SK-N-SH (cell line): ENCODE data around the gene CENPP. TPM values are rescaled to one million over a fixed set of nuclear protein-coding genes. Genes with fewer than 3 reads are reported as not detected.

ENCODE experiments used
- CTCF ChIA-PET: fragments of 300-600, 350-600 bp; formaldehyde crosslinking; extraction: SDS; loops from one replicate; lab custom pipeline; 2021; lab: Yijun Ruan, JAX
- POLR2A ChIA-PET: fragments of 350-600 bp; sonication (Branson Sonifier 250); formaldehyde crosslinking; extraction: SDS; loops from one replicate; lab custom pipeline; 2020; ENCODE audit warnings: antibody characterized with exemption, inconsistent platforms; lab: Yijun Ruan, JAX
- DNase-seq: peaks from one replicate; pipeline ENCODE4 v3.0.0; 2012
- H2AFZ ChIP-seq: fragments of 200-600 bp; sonication (generic); 2 replicates; pipeline ENCODE4 v1.8.1; 2016; ENCODE audit warnings: antibody characterized with exemption, mild to moderate bottlenecking, low read depth
- H3F3A ChIP-seq: fragments of 200-600 bp; sonication (generic); replicated peaks from 2 replicates; pipeline ENCODE3; 2016; ENCODE audit warnings: antibody characterized with exemption, mild to moderate bottlenecking; ENCODE audit not compliant: insufficient read depth
- H3K27ac ChIP-seq, 2 experiments: fragments of 200-500 bp in 1 of 2; fragments of 200-600 bp in 1 of 2; sonication (Bioruptor generic) in 1 of 2; sonication (generic), shearing (Covaris generic) in 1 of 2; 2 replicates each; pipeline versions ENCODE4 v1.5.1 to v1.6.1; 2014 to 2016; ENCODE audit warnings: low read depth in 2 of 2, inconsistent platforms in 1 of 2, low read length in 1 of 2, mild to moderate bottlenecking in 1 of 2, mixed read lengths in 1 of 2
- H3K27me3 ChIP-seq: fragments of 200-600 bp; sonication (generic), shearing (Covaris generic); 2 replicates; pipeline ENCODE4 v1.6.1; 2016; ENCODE audit warnings: mixed run types; ENCODE audit not compliant: insufficient read depth
- H3K36me3 ChIP-seq, 2 experiments: fragments of 200-500 bp in 1 of 2; fragments of 200-600 bp in 1 of 2; sonication (Bioruptor generic) in 1 of 2; sonication (generic) in 1 of 2; replicated peaks in 1 of 2; 2 replicates each; pipeline versions ENCODE3 to v1.5.1; 2014 to 2016; ENCODE audit warnings: low read length in 1 of 2, mild to moderate bottlenecking in 1 of 2; ENCODE audit not compliant: insufficient read depth in 2 of 2, control insufficient read depth in 1 of 2
- H3K4me1 ChIP-seq, 2 experiments: fragments of 200-500 bp in 1 of 2; fragments of 200-600 bp in 1 of 2; sonication (Bioruptor generic) in 1 of 2; sonication (generic), shearing (Covaris generic) in 1 of 2; 2 replicates each; pipeline versions ENCODE4 v1.5.1 to v1.6.1; 2014 to 2016; ENCODE audit warnings: low read depth in 1 of 2, low read length in 1 of 2, mixed run types in 1 of 2; ENCODE audit not compliant: insufficient read depth in 2 of 2, control insufficient read depth in 1 of 2
- H3K4me2 ChIP-seq: fragments of 200-600 bp; sonication (generic), shearing (Covaris generic); 2 replicates; pipeline ENCODE4 v1.6.1; 2017; ENCODE audit warnings: mixed run types
- H3K4me3 ChIP-seq, 2 experiments: fragments of 200-500 bp in 1 of 2; fragments of 200-600 bp in 1 of 2; sonication (Bioruptor generic) in 1 of 2; sonication (generic), shearing (Covaris generic) in 1 of 2; 2 replicates each; pipeline versions ENCODE4 v1.5.1 to v1.8.1; 2014 to 2016; ENCODE audit warnings: low read depth in 2 of 2, inconsistent platforms in 1 of 2, low read length in 1 of 2, mild to moderate bottlenecking in 1 of 2, mixed read lengths in 1 of 2, moderate library complexity in 1 of 2
- H3K79me2 ChIP-seq: fragments of 200-600 bp; sonication (generic); 2 replicates; pipeline ENCODE4 v1.8.1; 2017; ENCODE audit warnings: mild to moderate bottlenecking; ENCODE audit not compliant: insufficient read depth
- H3K9ac ChIP-seq: fragments of 200-600 bp; sonication (generic); 2 replicates; pipeline ENCODE4 v1.6.1; 2017; ENCODE audit warnings: mixed run types
- H3K9me2 ChIP-seq: fragments of 200-600 bp; sonication (generic); 2 replicates; pipeline ENCODE4 v1.6.1; 2017; ENCODE audit warnings: mixed run types
- H3K9me3 ChIP-seq: fragments of 200-600 bp; sonication (generic); 2 replicates; pipeline ENCODE4 v1.6.1; 2017; ENCODE audit warnings: mixed run types, mild to moderate bottlenecking, moderate library complexity
- H4K20me1 ChIP-seq: fragments of 200-600 bp; sonication (generic); 2 replicates; pipeline ENCODE4 v1.6.1; 2017; ENCODE audit warnings: mild to moderate bottlenecking, mixed run types; ENCODE audit not compliant: insufficient read depth
- CHD2 ChIP-seq: fragments of 150-350 bp; IDR thresholded peaks from 2 replicates; pipeline ENCODE4 v1.6.1; 2018; ENCODE audit warnings: low read length; ENCODE audit not compliant: partially characterized antibody
- ELF1 ChIP-seq: IDR thresholded peaks from 2 replicates; pipeline ENCODE4 v1.4.0; 2012
- EP300 ChIP-seq, 2 experiments: IDR thresholded peaks; 2 replicates each; pipeline versions ENCODE4 v1.4.0 to v1.6.1; 2012; ENCODE audit warnings: borderline replicate concordance in 1 of 2, low read depth in 1 of 2, low read length in 1 of 2
- EZH2phosphoT487 ChIP-seq: fragments of 200-600 bp; sonication (generic); IDR thresholded peaks from 2 replicates; pipeline ENCODE4 v1.6.1; 2017; ENCODE audit warnings: low read depth, mixed run types, mild to moderate bottlenecking, antibody characterized with exemption, moderate library complexity, borderline replicate concordance
- MXI1 ChIP-seq: IDR thresholded peaks from 2 replicates; pipeline ENCODE4 v1.6.1; 2012; ENCODE audit warnings: mild to moderate bottlenecking, low read depth, low read length, improper control_type of control experiment
- POLR2AphosphoS5 ChIP-seq: IDR thresholded peaks from 2 replicates; pipeline ENCODE4 v1.6.1; 2012; ENCODE audit warnings: low read depth, low read length
- RAD21 ChIP-seq: IDR thresholded peaks from 2 replicates; pipeline ENCODE4 v1.6.1; 2012; ENCODE audit warnings: mild to moderate bottlenecking, low read length
- RFX5 ChIP-seq: IDR thresholded peaks from 2 replicates; pipeline ENCODE4 v1.6.1; 2012; ENCODE audit warnings: mild to moderate bottlenecking, improper control_type of control experiment, low read length
- SIN3A ChIP-seq: IDR thresholded peaks from 2 replicates; pipeline ENCODE4 v1.6.1; 2012; ENCODE audit warnings: low read depth, mild to moderate bottlenecking, low read length, moderate library complexity, borderline replicate concordance
- TAF1 ChIP-seq: IDR thresholded peaks from 2 replicates; pipeline ENCODE4 v1.6.1; 2012; ENCODE audit warnings: low read depth, mild to moderate bottlenecking, low read length, moderate library complexity, borderline replicate concordance
- YY1 ChIP-seq: IDR thresholded peaks from 2 replicates; pipeline ENCODE4 v1.4.0; 2012; ENCODE audit warnings: low read depth, mild to moderate bottlenecking
- WGBS: methylation state at CpG from one replicate; pipeline ENCODE4 v1.1.6; 2017; ENCODE audit warnings: low lambda C conversion rate; 5-methylcytosine and 5-hydroxymethylcytosine counted together
- polyA plus RNA-seq, 3 experiments: library from polyadenylated mRNA; depleted of rRNA; stranded (reverse); fragments of >200 nt; gene quantifications; 2 replicates each; pipeline ENCODE4 v1.2.3, GENCODE V29; 2012
- TF ChIP-seq, protein P1 (sequence below): IDR thresholded peaks from 2 replicates; pipeline ENCODE4 v1.4.0; 2012; ENCODE audit warnings: low read depth, borderline replicate concordance
- TF ChIP-seq, protein P2 (sequence below): fragments of 150-350 bp; IDR thresholded peaks from 2 replicates; pipeline ENCODE4 v1.6.1; 2016; ENCODE audit warnings: mild to moderate bottlenecking, low read depth, low read length
- TF ChIP-seq, protein P3 (sequence below): fragments of 200-600 bp; sonication (generic); IDR thresholded peaks from 2 replicates; pipeline ENCODE4 v1.6.1; 2017; ENCODE audit warnings: antibody characterized with exemption, mild to moderate bottlenecking, moderate library complexity
- TF ChIP-seq, protein P4 (sequence below): IDR thresholded peaks from 2 replicates; pipeline ENCODE4 v1.4.0; 2012; ENCODE audit warnings: low read depth

CENPP gene
- polyA plus RNA-seq, 1 of the 3 experiments (the other 2 are of a cell fraction) = 1.3 TPM

DNA sequence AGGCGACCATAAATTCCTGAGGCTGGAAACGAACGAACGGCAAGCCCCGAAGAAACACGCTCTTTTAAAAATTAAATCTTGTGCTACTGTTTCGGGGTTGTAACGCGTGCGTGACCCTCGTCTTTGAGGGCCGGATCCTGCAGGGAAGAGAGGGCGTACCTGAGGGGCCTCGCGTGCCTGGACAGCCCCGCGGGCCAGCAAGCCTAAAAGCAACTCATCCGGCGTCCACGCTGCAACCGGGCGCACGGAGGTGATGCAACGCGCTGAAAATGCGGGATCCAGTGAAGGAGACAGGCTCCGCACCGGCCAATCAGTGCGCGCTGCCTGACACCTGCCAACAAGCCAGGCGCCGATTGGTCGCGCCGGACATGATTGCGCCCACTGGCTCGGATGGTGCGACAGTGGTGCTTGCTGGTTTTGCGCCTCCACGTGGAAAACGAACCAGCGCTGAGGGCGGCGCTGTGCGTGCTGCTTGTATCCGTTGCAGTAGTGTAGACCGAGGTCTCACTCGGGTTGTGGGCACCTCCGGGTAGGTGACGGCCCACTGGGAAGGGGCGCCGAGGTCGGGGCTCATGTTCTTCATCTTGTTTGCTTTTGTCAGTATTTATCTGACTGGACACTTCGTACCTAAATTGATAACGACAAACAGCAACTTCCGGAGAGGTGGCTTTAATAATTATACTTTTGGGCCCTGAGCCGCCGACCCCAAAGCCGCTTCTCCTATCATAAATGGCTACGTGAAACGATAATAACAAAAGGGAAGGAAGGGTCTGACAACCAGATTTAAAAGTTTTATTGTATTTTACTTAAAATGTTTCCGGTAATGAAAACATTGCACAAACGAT lies 32.1 kb upstream of the CENPP start, which contains the start of gene IARS1:
Gene IARS1 (minus strand): TSS at position 246 of the 845 bp plus-strand sequence. CDS start 4,278 bp downstream, outside the sequence.
- H3K9me3 ChIP-seq = no peaks in the 10 kb centered on the region
- peak within 1 kb of the TSS; percentile 89 for H3K9ac ChIP-seq
- no peaks in the 10 kb centered on the region for H3K9me2 ChIP-seq
- under 1% methylated on average over 55 of the region's 63 CpGs for WGBS
- peak within 1 kb of the TSS; percentile 80 to 81 for H3K27ac ChIP-seq
- peaks cover 52% of the 10 kb centered on the region for H3K79me2 ChIP-seq
- TF ChIP-seq TAF1 (peak; percentile 80), EZH2phosphoT487 (no peak), EP300 (IDR thresholded peaks at IDR 0.05; ENCODE audit: borderline replicate concordance in 1 of 2, low read depth in 1 of 2, low read length in 1 of 2) (no peak; a peak in 1 of 4 replicates), RAD21 (0 out of 2 replicates have a peak, but pooled peaks have one; percentile 23), CHD2 (peak; percentile 92), SIN3A (peak; percentile 94), RFX5 (no peak), MXI1 (peak; percentile 100), ELF1 (peak; percentile 30; the same call in 1 of the 2 replicates), POLR2AphosphoS5 (peak; percentile 87), YY1 (no peak; the same call in none of the 2 replicates)
- TF ChIP-seq, protein P1, sequence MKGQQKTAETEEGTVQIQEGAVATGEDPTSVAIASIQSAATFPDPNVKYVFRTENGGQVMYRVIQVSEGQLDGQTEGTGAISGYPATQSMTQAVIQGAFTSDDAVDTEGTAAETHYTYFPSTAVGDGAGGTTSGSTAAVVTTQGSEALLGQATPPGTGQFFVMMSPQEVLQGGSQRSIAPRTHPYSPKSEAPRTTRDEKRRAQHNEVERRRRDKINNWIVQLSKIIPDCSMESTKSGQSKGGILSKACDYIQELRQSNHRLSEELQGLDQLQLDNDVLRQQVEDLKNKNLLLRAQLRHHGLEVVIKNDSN = peak; percentile 61; the same call in 1 of the 2 replicates
- TF ChIP-seq, protein P2, sequence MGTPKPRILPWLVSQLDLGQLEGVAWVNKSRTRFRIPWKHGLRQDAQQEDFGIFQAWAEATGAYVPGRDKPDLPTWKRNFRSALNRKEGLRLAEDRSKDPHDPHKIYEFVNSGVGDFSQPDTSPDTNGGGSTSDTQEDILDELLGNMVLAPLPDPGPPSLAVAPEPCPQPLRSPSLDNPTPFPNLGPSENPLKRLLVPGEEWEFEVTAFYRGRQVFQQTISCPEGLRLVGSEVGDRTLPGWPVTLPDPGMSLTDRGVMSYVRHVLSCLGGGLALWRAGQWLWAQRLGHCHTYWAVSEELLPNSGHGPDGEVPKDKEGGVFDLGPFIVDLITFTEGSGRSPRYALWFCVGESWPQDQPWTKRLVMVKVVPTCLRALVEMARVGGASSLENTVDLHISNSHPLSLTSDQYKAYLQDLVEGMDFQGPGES = peak; percentile 82
- TF ChIP-seq, protein P3, sequence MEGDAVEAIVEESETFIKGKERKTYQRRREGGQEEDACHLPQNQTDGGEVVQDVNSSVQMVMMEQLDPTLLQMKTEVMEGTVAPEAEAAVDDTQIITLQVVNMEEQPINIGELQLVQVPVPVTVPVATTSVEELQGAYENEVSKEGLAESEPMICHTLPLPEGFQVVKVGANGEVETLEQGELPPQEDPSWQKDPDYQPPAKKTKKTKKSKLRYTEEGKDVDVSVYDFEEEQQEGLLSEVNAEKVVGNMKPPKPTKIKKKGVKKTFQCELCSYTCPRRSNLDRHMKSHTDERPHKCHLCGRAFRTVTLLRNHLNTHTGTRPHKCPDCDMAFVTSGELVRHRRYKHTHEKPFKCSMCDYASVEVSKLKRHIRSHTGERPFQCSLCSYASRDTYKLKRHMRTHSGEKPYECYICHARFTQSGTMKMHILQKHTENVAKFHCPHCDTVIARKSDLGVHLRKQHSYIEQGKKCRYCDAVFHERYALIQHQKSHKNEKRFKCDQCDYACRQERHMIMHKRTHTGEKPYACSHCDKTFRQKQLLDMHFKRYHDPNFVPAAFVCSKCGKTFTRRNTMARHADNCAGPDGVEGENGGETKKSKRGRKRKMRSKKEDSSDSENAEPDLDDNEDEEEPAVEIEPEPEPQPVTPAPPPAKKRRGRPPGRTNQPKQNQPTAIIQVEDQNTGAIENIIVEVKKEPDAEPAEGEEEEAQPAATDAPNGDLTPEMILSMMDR = peak; percentile 55
- TF ChIP-seq, protein P4, sequence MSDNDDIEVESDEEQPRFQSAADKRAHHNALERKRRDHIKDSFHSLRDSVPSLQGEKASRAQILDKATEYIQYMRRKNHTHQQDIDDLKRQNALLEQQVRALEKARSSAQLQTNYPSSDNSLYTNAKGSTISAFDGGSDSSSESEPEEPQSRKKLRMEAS = peak; percentile 100
- peaks cover 38 to 39% of the 10 kb centered on the region in 2 experiments for H3K36me3 ChIP-seq
- H3K4me2 ChIP-seq = peak within 1 kb of the TSS; percentile 91
- H3K4me1 ChIP-seq = peaks cover 5 to 15% of the 10 kb centered on the region in 2 experiments; a peak in 3 of 4 replicates
- POLR2A ChIA-PET = no interaction called here
- peak; percentile 96 for DNase-seq
- CTCF ChIA-PET = interaction anchor here (1.0 kb wide), 2 partner anchors 200 to 335 kb away, joined by 3 read pairs; no protein-coding TSS in a partner anchor
- H3K27me3 ChIP-seq = no peaks in the 10 kb centered on the region
- H4K20me1 ChIP-seq = 0 out of 2 replicates have a peak, but pooled peaks cover 7% of the 10 kb centered on the region
- peak within 1 kb of the TSS; percentile 85 for H2AFZ ChIP-seq
- H3F3A ChIP-seq = peaks cover 19% of the 10 kb centered on the region
- peak within 1 kb of the TSS; percentile 81 to 87 for H3K4me3 ChIP-seq
